Putamen (tissue), 1 donor: ENCODE measurements around the gene ATP6V0A4.
"Not testable (repeated sequence)": the region's sequence is repeated elsewhere in the genome, so short reads cannot be mapped to it uniquely, and the experiment has no call there.

Experiments used
- DNase-seq: peaks from one replicate; pipeline ENCODE4 v3.0.0-alpha.2; 2016; ENCODE audit warnings: low spot score

Gene ATP6V0A4

DNA sequence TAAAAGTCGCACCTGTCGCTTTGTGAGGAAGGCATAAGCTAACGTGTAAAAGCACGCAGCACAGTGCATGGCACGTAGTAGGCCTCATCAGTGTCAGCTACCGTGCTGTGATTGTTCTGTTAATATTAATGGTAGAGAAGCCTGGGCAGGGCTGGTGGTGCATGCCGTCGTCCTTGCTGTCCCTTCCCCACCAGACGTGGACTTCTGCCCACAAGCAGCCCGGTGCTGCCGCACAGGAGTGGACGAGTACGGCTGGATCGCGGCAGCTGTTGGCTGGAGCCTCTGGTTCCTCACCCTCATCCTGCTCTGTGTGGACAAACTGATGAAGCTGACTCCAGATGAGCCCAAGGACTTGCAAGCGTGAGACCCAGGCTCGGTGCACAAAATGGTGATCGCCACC is 4.7 kb upstream of the ATP6V0A4 start:
- no peak for DNase-seq

DNA sequence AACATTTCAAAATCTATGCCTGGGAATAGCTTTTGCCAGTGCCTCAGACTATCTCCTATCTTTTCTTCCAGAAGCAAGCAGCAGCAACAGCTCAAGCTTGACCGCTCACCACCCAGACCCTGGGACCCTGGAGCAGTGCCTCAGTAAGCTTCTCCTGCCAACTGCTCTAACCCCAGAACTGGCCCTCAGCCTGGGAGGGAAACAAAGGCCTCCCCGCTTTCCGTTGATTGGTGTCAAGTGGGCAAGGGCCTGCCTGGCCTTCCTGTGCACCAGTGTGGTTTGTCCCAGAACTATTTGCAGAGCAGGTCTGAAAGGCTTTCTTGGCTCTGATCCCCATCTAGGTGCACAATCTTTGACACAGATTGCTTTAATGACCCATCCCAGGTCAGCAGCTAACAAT is 3.3 kb upstream of the ATP6V0A4 start:
- no peak for DNase-seq

DNA sequence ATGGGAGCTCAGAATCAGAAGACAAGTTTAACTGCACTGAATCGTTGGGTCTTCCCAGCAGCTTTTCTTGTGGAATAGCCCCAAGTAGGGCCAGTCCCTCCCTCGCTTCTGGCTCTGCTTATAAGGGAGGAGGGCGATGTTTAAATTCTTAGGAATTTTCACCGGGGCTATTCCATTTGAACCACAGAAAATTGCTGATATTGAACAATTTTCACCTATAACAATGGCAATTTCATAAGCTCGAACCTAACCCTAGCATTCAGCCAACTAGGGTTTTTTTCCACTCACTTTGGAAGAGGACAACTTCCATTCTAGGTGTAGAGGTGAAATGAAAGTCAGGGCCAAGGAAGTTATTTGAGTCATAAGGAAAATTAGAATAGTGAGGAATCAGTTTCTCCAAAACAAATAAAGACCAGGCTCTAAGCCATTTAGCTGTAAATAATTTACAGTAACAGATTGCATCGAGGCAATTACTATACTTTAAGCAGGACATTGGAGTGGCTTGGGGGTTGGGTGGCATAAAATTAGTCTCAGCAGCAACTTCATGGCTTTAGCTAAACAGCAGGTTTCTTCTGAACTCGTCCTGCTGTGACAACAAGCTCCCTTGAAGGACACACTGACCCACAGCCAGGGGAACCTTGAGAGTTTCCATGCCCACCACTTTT is 1.5 kb upstream of the ATP6V0A4 start:
- DNase-seq, result no peak

DNA sequence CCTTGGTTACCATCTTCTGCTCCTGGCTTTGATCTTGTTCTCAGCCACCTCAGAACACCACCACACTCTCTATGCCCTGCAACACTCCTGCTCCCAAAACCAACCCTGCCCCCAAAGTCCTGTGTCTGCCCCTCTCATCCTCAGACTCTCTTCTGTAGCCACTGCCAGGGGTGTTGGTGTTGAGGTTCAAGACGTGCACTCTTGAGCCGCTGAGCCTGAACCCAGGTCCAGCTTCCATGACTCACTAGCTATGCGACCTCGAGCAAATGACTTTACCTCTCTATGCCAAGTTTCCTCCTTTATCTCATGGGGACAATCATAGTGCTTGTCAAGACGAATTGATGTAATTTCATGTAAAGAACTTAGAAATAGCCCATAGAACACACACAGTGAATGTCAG is 840 bp upstream of the ATP6V0A4 start:
- no peak for DNase-seq

DNA sequence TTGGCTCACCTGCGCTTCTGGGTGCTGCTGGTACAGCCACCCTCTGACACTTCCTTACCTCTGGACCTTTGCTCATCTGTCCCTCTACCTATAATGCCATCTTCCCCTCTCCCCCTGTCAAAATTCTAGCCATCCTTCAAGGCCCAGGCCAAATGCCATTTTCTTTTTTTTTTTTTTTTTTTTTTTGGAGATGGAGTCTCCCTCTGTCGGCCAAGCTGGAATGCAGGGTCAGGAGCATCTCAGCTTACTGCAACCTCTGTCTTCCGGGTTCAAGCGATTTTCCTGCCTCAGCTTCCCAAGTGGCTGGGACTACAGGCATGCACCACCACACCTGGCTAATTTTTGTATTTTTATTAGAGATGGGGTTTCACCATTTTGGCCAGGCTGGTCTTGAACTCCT is 950 bp downstream of the ATP6V0A4 start:
- not testable (repeated sequence) for DNase-seq

DNA sequence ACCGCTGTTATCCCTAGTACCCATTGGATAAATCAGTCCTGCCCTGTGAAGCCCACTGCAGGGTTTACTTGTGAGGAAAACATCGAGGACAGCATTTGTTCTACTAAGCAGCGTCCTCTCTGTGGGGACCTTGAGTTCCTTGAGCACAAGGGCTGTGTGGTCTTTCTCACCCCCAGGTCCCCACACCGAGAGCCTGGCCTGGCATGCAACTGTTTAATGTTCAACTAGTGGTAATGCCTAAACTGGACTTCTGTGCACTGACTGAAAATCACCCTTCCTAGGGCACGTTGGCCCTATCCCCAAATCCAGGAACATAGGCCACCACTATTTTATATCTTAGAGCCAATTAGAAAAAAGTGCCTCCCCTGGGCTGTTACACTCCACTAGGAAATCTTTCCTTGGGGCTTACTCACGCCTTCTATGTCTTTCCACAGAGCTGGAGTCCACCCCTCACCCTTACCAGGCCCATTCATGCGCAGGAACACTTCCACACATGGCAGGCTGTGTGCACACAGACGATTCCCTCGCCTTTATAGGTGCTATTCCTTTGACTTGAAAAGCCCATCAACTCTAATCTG is 1.9 kb downstream of the ATP6V0A4 start:
- DNase-seq, result no peak

DNA sequence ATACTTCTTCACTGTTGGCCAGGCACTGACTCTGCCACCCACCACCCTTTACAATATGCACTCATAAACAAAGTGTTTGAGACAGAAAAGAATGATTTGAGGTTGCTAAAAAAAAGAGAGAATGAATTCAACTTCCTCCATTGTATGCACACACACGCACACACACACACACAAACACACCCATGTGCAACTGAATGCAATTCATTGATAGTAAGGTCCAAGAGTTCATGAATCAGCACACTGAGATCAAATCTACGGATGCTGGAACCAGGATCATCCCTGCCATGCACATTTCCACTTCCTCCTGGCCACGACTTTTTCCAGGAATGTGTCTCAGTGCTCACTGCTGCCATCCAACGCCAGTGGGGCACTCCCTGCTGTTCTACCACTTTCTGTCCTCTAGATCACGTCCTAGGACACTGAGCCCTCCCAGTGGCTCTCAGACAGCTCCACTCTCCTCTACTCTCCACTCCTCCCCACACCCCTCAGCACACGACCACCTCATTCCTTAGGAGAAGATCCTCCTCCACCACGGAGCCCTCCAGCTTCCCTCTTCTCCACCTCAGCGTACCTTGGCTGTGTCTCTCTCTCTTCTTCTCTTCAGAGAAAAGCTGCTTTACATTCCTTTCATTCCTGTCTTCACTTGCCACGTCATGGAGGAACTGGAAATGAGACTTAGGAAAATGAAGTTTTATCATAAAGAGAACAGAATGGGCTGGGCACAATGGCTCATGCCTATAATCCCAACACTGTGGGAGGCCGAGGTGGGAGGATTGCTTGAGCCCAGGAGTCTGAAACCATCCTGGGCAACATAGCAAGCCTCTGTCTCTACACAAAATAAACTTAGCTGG is 12.2 kb downstream of the ATP6V0A4 start:
- DNase-seq, result no peak

DNA sequence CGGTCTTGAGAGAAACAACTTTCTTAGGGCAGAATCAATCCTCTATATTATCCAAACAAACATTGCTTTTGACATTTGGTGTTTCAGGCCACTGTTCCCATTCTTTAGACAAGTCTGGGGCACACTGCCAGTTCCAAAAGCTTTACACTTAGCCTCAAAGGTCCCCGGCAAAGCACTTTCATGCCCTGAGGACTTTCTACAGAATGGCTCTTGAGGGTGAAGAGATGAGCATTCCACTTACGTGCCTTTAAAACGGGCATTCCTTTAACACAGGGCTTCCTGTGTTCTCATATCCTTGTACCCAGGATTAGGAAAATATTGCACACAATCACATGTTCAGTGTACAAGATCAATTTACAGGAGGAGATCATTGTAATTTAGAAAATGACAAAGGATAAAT is 13.3 kb downstream of the ATP6V0A4 start:
- no peak for DNase-seq

DNA sequence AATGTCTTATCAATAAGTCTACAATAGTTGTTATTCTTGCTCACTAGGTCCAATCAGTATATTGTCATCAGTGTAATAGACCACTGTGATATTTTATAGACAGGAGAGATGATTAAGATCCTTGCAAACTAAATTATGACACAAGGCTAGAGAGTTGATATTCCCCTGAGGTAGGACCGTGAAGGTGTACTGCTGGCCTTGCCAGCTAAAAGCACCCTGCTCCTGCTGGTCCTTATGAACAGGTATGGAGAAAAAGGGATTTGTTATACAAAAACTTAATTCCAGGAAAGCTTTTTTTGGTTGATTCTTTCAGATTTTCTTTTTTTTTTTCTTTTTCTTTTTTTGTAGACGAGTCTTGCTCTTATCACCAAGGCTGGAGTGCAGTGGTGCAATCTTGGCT is 17.0 kb downstream of the ATP6V0A4 start:
- no peak for DNase-seq

DNA sequence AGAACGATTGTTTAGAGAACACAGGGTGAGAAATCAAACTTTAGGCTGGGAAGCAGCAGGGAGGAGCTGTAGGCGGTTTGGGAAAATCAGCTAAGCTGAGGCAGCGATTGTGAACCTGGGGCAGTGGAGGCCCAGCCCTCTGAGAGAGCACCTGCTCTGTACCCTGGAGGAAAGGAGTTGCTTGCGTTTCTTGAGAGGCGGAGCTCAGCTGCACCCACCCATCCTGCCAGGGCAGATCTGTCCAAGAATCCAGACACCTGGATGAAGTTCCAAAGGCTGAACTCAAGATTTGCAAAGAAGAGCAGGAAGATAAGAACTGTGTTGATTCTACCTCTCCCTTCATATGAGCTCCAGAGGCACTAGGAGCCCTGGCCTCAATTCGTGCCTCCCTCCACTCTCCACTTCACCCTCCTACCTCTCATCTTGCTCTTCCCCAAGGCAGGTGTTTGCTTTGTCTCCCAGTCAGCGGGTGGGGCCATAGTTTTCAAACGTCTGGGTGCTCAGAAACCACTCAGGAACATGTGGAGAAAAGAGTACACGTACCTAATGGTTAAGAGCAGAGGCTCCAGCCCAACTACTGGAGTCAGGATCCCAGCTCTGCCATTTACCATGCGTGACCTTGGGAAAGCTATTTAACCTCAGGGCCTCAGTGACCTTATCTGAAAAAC is 21.7 kb downstream of the ATP6V0A4 start:
- no peak for DNase-seq

DNA sequence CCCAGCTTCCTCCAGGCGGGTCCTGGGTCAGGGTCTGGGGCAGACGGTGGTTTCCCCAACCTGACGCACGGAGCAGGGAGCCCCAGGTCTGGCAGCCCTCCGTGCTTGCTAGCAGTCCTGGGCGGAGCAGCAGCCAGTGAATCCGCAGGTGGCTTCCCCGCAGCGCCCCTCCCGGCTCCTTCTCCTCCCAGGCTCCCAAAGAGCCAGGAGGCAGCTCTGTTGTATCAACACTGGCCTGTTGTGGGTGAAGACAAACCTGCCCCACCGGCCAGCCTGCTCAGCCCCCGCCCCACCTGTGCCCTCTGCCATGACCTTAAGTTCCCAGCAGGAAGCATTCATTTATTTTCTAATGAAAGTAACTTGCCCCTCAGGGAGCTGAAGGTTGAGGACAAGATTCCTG is 24.2 kb downstream of the ATP6V0A4 start:
- no peak for DNase-seq

DNA sequence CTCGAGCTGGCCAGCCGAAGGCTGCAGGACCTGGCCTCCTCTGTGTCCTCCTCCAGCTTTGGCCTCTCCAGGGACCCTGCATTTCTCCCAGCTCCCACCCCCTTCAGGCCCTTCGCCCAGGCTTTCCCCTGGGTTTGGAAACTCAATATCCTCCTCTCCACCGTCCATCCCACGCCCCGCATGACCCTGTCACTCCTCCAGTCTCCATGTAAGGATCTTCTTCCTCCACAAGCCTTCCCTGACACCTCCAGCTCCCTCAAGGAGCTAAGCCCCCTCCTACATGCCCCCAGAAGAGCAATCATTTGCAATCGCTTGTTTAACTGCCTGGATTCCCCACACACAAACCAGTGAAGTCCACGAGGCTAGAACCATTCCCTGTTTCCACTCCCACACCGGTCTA is 24.8 kb downstream of the ATP6V0A4 start:
- no peak for DNase-seq

DNA sequence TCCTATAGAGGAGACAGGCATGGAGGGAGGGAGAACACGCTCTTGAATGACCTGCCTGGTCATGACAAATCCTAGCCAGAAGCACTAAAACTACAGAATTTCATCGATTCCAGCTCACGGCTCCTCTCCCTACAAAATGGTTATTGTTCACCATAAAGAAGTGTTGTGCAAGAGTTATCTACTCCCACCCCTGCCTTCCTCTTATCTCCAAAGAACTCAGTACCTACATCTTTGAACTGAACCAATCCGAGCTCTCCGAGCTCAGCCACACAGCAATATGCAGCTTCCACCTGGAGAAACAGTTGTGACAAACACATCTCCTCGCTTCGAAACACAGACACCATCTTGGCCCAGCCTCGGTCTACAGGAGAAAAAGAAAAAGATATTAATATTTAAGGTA is 27.1 kb downstream of the ATP6V0A4 start:
- DNase-seq, result no peak

DNA sequence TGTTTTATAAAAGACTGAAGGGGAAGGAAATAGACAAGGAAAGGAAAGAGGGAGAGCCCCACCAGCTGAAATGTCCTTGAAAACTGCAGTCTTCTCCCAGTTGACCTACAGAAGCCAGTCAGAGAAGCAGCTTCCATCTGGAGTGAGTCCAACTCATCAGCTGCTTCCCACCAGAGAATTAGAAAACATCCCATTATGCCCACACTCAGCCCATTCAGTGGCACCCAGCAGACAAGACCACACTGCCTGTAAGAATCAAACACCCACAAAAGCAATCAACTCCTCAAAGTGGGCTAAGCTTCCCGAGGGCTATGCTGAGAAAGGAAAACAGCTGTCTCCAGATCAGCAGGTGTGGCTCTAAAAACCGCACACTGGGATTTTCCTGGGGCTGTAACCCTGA is 29.8 kb downstream of the ATP6V0A4 start:
- DNase-seq, result no peak

DNA sequence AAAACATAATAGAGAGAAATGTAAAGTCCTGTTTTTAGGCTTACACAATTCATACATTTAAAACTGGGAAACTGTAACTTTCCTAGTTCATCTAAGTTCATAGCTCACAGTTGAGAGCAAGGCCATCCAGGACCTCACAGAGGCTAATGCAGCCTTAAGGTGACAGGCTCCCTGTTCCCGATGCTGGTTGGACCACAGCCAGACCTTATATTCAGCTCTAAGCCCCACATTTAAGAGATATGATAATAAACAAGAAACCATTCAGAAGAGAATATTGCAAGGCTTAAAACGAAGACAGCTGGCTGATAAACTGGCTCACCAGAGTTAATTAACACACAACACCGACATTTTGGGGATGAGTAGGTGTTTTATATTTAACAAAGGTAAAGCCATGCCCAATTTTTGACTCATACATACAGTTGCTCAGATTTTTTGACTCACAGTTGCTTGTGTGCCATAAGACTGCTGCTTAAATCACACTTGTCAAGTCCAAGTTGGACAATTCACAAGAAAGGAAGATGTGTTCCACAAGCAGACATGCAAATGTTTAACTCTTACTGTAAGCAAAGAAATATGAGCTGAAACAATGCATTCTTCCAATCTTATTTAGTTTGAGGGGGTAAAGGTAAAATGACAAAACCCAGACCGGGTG is 41.3 kb downstream of the ATP6V0A4 start:
- no peak for DNase-seq

DNA sequence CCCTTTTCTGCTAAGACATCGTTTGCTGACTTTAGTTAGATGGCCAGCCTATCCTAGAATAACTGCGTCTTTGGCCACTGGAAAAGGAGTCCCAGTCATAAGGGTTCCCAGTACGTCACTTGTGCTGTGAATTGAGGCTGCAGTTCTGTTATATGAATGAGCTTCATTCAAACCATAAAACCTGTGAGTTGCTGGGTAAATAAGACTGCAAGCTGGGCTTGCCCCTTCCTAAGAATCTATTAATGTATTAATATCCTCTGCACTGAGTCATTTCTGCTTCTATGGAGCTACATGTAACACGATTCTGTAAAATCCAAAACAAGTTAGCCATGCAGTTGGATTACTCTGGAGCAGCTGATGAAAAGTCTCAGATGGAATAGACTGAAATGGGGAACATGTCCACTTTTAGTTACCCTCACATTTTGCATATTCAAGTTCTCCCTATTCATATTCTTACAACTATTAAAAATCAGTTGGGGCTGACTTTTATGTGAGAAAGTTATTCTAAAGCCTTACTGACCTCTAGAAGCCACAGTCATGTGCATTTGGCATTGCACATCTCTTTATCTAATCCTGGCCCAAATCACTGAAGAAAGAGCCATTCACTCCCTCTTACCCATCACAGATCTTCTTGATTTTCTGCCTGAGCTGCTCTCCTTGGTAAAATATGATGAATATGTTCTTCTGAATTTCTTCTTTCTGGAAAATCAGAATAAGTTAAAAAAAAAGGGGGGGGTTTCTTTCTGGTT is 42.0 kb downstream of the ATP6V0A4 start:
- DNase-seq, result no peak

DNA sequence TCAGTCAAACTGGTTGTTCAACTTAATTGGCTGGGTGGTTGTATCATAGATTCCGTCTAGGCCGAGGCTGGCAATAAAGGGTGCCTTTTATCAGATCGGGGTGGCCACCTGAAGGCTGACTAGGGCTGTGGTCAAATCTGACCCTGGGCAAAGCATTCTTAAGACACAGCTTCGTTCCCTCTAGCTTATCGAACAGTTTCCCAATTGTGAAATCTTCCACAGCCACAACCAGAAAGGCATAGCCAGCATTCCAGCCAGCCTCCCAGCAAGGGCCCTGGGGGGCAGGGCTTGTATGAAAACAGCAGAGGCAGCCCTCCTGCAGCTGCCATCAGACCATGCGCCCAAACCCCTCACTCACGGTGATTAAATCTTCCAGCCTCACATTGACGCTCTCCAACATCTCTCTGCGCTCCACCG is 42.7 kb downstream of the ATP6V0A4 start:
- no peak for DNase-seq

DNA sequence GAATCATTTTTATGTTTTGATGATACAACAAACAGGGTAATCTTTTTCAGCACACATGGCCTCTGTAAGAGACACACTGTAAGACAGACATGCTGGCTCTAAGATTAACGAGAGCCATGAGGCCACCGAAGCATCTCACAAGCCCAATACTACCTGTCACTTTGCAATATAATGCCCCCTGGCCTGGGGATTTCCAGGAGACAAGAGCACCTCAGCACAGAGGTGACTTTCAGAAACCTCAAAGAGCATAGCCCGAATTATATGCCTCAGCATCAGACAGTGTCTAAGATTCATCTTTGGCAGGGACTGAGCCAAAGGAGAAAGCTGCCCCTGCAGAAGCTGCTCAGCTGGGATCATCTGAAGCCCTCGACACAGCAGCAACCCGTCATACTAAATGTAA is 44.4 kb downstream of the ATP6V0A4 start:
- DNase-seq, result no peak

DNA sequence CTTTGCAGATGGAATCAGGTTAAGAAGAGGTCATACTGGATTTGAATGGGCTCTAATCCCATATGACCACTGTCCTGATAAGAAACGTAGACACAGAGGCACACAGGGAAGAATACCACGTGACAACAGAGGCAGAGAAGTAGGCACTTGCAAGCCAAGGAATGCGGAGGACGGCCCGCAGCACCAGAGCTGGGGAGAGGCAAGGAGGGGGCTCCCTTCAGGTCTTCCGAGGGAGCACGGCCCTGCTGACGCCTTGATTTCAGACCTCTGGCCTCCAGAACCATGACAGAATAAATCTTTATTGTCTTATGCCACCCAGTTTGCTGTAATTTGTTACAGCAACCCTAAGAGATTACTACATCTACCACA is 44.9 kb downstream of the ATP6V0A4 start:
- no peak for DNase-seq

DNA sequence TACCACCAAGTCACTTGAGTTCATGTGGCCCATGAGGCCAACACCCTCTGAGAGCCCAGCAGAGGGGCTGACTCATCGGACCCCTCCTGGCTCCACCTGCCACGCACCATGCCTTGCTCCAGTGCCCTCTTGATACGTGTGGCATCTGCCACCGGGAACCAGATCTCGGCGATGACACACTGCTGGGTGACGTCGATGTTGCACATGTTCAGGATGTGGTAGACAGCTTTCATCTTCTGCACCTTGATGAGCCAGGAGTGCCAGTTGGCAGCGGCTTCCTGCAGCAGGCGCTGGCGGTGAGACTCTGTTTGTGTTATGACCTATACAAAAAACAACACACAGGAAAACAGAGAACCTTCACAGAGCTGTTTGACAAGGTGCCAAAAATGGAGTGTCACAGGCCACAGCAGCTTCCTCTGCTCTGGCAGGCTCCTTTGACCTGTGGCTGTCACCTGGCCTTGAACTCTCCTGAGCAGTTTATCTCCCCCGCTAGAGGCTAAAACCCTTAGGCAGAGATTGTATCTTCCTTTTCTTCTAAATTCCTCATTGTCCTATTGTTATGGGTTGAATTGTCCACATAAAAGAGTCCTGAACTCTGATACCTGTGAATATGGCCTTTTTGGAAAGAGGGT is 45.4 kb downstream of the ATP6V0A4 start:
- DNase-seq, result no peak

DNA sequence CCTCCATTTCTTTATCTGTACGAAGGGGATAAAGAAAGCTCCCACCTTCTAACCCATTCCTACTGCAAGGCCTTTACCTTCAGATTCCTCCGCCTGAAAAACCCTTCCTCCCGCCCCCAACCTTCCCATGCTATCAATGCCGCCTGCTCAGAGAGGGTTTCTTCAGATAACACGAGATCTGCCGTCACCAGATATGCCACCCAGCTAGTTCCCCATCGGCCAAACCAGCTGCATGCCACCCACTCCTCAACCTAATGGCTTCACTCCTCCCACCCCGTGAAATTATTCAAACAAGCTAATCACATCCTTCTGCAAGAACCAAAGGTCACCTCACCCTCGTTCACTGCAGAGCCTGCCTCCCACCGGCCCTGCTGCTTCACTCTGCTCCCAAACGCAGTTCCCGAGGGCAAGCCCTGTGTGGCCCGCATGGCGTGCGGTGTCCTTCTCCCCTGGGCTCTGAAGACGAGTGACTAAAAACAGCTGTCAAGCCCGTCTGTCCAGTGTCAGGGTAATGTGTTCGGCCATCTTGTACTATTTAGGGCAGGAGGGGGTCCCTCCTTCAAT is 47.0 kb downstream of the ATP6V0A4 start:
- DNase-seq, result no peak
